Activated CD8-positive, alpha-beta memory T cell treated with anti-CD3 and anti-CD28 coated beads, Interleukin-2, amount 50 U/mL, for 4 hours (primary cell): ENCODE measurements around the gene ATG16L1.
A peak's percentile ranks its signal among the peaks of the same experiment; 100 is the strongest.

Experiments
- DNase-seq: peaks from one replicate; pipeline ENCODE4 v3.0.0-alpha.2; 2020

Gene ATG16L1

DNA sequence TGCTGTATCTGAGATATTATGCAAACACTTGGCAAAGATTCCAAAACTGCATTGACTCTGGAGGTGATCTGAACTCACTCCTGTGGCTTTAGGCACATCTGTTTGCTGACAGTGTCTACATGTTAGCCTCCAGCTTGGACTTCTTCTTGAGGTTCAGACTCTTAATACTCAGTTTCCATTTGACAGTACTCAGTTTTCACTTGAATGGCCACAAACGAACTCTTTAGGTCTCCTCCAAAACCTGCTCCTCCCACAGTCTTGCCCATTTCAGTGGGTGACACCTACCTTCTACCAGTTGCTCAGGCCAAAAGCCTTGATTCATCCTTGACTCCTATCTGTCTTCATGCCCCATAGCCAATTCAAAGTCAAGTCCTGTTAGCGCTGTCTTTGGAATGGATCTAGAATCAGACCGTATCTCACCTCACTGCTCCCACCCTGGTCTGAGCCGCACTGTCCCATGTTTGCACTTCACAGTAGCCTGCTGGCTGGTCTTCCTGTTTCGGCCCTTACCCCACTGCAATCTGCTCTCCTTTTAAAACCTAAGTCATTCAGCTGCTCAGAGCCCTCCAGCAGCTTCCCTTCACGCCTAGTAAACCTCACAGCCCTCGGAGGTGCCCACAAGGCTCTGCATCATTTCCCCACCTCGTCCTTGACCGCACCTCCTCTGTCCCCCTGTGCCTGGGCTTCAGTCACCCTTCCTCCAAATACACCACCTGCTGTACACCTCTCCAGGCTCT, 10.5 kb downstream of the ATG16L1 start:
- DNase-seq = no peak

DNA sequence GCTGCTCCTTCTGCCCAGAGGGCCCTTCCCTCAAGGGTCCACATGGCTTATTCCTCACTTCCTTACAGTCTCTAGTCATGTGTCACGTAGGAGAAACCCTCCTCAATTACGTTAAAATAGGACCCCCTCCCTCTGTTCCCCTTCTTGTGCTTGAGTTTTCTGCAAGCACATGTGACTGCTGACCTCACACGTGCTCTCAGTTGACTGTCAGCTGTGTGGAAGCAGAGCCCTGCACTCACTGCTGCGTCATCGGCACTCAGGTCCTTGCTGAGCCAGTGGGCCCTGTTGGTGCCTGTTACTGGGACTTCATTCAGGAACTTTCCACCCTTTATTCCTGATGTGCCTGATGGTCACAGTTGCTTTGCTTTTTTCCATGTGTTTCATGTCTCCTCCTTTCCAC, 11.1 kb downstream of the ATG16L1 start:
- no peak for DNase-seq

DNA sequence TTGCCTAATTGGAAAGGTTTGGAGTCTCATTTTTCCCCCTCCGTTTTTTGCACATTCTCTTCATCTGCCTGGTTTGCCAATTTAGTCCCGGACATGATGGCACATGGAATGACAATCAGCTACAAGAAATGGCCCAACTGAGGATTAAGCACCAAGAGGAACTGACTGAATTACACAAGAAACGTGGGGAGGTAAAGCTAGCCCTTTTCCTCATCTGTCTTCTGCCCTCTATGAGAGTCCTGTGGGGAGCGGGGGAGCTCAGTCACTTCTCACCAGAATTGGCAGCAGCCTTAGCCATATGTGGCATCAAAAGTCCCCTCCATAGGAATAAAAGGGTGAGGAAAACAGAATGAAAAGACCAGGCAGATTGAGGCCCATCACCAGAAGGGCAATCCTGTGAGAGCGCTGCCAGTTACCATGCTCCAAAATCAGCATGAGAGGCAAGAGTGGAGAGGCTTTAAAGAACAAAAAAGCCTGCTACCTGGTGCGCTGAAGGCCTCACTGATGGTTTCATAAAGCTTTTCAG, 11.6 kb downstream of the ATG16L1 start:
- DNase-seq = no peak

DNA sequence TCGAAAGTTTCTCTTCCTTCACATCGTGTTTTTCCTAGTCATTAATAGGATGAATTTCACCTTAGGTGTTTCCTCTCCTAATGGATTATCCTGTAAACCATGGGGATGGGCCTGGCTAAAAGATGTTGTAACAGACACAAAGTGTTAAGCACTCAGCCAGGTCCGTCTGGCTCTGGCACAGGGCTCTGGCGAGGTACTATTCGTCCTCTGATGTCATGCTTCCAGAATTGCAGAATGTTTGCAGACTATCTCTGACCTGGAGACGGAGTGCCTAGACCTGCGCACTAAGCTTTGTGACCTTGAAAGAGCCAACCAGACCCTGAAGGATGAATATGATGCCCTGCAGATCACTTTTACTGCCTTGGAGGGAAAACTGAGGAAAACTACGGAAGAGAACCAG, 13.2 kb downstream of the ATG16L1 start:
- DNase-seq = no peak

- no peak for DNase-seq
Observed at GRCh38 chr2:233265899-233266431, 14.5 kb downstream of the ATG16L1 start.

GRCh38 chr2:233266481-233266880, 15.0 kb downstream of the ATG16L1 start:
- DNase-seq = no peak

- DNase-seq = peak; percentile 72
Observed at GRCh38 chr2:233267516-233268245, 16.2 kb downstream of the ATG16L1 start.

- DNase-seq = no peak
Observed at GRCh38 chr2:233270366-233270765, 18.9 kb downstream of the ATG16L1 start.

DNA sequence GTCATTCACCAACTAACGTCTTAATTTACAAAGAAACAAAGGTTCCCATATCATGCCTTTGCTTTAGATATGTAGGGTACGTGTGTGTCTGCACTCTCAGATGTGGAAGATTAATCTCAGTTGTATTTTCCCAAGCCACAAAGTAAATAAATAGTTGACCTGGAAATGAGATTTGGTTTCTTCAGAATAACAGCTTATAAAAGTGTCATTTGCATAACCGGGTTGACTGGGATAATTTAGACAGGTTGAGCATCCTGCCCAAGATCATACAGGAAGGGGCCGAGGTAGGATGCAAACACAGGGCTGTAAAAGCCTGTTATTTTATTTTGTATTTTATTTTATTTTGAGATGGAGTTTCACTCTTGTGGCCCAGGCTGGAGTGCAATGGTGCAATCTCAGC, 19.5 kb downstream of the ATG16L1 start:
- no peak for DNase-seq

GRCh38 chr2:233271693-233272092, 20.2 kb downstream of the ATG16L1 start:
- no peak for DNase-seq

- no peak for DNase-seq
Observed at GRCh38 chr2:233273120-233273519, 21.6 kb downstream of the ATG16L1 start.

DNA sequence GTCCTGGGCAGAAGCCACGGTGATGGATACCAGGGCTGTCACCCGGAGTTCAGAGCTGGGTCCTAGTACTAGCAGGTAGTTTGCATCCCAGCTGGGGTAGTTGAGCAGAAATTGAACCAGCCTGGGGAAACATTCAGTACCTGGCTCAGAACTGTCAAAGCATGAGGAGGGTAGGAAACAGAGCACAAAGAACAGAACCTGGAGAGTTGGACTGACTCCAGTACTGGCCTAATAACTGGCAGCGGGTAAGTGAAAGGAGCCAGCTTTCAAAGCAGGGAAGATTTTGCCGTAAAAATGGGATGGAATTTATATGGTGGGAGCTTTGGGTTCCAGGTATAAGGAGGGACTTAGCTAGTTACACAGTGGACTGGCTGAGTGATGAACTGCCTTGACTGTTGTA, 23.8 kb downstream of the ATG16L1 start:
- no peak for DNase-seq

- no peak for DNase-seq
Observed at GRCh38 chr2:233278921-233279320, 27.4 kb downstream of the ATG16L1 start.

DNA sequence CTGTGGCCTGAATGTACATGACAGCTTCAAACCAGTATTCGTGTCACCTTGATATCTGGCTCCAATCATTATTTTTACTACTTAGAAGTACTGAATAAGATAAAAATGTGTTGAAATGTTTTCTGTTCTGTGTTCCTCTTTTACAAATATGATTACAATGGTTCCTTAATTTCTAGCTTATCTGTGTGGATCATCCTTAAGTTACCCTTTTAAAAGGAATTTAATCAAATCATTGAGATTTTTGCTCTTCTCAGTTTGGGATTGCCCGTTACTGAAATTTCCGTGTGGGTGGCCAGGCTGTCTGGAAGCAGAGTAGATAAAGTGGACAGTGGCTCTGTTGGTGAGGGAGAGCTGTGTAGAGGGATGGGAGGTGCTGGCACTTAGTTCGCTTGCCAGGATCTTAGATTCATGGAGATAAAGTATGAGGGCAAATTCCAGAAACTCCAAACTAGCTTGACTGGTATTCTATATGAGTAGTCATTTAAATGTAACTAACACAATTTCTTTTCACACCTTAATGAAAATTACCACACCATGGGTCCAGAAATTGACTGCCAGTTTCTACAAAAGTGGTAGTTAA, 28.7 kb downstream of the ATG16L1 start:
- no peak for DNase-seq

GRCh38 chr2:233281553-233281952, 30.1 kb downstream of the ATG16L1 start:
- no peak for DNase-seq

DNA sequence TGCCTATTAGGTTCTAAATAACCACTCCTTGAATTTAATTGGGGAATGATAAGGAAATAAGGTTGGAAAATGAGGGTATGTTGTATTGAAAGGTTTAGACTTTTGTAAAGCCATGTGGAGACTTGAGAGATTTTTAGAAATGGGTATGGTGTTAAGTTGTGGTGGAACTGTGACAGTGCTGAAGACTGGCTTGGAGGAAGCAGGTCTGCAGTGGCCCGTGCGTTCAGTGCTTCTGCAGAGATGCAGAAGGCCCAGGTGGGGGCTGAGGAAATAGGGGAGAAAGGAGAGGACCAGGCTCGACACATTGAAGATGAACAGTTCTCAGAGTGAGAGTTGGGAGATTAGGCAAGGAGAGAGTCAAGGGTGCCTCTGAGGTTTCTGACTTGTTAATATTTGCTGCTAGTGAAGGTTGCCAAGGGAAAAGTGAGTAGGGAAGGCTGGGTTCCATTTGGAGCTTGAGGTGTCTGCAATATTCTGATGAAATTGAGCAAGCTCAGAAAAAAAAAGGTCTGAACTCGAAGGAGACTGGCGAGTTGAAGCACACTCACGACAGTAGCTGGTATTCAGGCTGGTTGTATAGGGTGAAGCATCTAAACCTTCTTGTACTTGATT, 30.6 kb downstream of the ATG16L1 start:
- DNase-seq = no peak

DNA sequence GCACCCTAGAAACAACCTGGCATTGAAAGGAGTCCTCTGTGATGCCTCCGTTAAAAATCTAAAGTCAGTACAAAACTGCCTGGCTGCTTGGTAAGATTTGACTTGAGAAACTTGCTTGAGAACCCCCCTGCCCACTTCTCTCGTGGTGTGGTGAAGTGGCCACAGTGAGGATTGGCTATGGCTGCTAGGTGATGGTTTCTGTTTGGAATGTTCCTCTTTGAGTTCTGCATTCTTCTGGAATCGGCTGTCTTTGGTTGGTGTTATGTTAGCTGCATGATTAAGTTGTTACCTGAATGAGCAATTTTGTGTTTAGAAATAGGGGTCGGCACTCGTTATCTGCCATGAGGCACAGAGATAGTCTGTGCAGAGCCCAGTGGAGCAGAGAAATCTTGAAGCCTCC, 34.4 kb downstream of the ATG16L1 start:
- DNase-seq = no peak

DNA sequence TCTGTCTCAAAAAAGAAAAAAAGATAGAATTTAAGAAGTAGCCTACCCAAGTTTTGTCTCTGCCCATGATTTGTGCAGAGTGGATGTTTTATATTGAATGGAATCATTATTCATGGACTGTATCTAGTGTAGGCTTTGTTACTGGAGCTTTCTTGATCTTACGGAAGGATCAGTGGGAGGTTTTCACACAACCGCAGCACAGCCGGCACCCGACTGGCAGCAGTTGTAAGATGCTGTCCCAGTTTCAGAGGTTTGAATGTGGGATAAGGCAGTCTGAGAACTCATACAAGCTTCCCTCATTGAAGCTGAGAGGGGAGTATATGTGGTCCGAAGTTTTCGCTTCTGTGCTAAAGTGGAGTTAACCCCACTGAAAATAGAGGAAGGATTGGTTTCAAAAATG, 36.4 kb downstream of the ATG16L1 start:
- DNase-seq = no peak

- DNase-seq = no peak
Observed at GRCh38 chr2:233288663-233289062, 37.2 kb downstream of the ATG16L1 start.

- no peak for DNase-seq
Observed at GRCh38 chr2:233289648-233290047, 38.2 kb downstream of the ATG16L1 start.

GRCh38 chr2:233290051-233290845, 38.8 kb downstream of the ATG16L1 start:
- no peak for DNase-seq

DNA sequence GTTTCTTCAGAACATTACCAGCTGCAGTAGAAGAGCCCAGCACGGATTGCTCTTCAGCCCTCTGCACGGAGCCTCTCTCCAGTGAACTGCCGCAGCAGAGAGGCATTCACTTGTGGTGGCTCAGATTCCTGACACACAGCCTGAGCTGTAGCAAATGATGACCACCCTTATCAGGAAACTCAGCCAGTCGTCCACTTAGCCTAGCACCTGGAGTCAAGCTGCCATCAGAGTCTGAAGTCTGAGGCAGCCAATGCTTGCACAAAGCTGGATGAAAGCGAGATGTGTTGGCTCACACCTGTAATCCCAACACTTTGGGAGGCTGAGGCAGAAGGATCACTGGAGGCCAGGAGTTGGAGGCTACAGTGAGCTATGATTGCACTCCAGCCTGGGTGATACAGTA, 44.4 kb downstream of the ATG16L1 start:
- DNase-seq = no peak
